ENCODE results near the gene ARFGEF2.
"Not testable (repeated sequence)": the region's sequence is repeated elsewhere in the genome, so short reads cannot be mapped to it uniquely, and the experiment has no call there.

DNA sequence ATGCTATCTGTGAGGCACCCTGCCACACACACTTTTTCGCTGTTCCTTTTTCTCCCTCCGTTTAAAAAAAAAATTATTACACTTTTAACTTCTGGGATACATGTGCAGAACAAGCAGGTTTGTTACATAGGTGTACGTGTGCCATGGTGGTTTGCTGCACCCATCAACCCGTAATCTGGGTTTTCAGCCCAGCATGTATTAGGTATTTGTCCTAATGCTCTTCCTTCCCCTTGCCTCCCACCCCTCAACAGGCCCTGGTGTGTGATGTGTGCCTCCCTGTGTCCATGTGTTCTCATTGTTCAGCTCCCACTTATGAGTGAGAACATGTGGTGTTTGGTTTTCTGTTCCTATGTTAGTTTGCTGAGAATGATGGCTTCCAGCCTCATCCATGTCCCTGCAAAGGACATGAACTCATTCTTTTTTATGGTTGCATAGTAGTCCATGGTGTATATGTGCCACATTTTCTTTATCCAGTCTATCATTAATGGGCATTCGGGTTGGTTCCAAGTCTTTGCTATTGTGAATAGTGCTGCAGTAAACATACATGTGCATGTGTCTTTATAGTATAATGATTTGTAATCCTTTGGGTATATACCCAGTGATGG lies 12.9 kb downstream of the ARFGEF2 start:
- TF ChIP-seq, protein P1, sequence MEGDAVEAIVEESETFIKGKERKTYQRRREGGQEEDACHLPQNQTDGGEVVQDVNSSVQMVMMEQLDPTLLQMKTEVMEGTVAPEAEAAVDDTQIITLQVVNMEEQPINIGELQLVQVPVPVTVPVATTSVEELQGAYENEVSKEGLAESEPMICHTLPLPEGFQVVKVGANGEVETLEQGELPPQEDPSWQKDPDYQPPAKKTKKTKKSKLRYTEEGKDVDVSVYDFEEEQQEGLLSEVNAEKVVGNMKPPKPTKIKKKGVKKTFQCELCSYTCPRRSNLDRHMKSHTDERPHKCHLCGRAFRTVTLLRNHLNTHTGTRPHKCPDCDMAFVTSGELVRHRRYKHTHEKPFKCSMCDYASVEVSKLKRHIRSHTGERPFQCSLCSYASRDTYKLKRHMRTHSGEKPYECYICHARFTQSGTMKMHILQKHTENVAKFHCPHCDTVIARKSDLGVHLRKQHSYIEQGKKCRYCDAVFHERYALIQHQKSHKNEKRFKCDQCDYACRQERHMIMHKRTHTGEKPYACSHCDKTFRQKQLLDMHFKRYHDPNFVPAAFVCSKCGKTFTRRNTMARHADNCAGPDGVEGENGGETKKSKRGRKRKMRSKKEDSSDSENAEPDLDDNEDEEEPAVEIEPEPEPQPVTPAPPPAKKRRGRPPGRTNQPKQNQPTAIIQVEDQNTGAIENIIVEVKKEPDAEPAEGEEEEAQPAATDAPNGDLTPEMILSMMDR (IDR thresholded peaks at IDR 0.05), result not testable (repeated sequence)
- TF ChIP-seq EZH2phosphoT487, EZH2 (IDR thresholded peaks at IDR 0.05): not testable (repeated sequence)

All from neural progenitor cell (in vitro differentiated cells).